OCI-LY1 (cell line): ENCODE results near the gene NLRC3.

Experiments used
- EZH2 ChIP-seq: fragments of 200-600 bp; sonication (generic), shearing (Covaris generic); IDR thresholded peaks from 2 replicates; pipeline ENCODE4 v1.8.0; 2017; ENCODE audit warnings: borderline replicate concordance, mixed run types, mild to moderate bottlenecking, antibody characterized with exemption, low read length, moderate library complexity, mixed read lengths
- TF ChIP-seq, protein P1 (sequence below): fragments of 200-600 bp; sonication (generic), shearing (Covaris generic); IDR thresholded peaks from 2 replicates; pipeline ENCODE4 v1.5.1; 2017; ENCODE audit warnings: mild to moderate bottlenecking, antibody characterized with exemption, low read length, moderate library complexity, mixed read lengths

DNA sequence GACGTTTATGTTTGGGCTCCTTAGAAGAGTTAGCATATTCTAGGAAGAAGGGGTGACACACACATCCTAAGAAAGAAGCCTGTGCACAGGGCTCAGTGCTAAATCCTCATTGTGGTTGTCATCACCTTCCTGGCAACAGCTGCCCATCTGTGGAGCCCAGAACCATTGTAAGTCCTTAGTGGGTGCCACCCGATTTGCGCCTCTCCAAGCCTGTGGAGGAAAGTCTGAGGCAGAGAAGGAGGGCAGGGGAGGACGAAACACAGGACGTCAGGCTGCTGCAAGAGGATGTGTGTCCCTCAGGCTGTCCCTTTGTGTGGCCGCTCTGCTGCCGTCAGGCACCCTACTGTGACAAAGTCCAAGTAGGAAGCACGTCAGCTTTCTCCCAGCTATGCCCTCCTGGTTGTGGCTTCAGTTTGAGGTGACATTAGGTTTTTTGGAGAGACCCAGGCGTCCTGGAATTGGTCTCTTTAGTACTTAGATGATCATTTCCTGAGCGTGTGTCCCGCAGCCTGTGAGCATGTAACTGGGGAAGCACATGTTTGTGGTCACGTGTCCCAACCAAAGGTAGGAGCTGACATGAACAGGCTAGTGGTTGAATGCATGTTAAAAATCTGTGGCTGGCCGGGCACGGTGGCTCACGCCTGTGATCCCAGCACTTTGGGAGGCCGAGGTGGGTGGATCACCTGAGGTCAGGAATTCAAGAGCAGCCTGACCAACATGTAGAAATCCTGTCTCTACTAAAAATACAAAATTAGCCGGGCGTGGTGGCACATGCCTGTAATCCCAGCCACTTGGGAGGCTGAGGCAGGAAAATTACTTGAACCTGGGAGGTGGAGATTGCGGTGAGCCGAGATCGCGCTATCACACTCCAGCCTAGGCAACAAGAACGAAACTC, 65.7 kb downstream of the NLRC3 start:
- TF ChIP-seq, protein P1, sequence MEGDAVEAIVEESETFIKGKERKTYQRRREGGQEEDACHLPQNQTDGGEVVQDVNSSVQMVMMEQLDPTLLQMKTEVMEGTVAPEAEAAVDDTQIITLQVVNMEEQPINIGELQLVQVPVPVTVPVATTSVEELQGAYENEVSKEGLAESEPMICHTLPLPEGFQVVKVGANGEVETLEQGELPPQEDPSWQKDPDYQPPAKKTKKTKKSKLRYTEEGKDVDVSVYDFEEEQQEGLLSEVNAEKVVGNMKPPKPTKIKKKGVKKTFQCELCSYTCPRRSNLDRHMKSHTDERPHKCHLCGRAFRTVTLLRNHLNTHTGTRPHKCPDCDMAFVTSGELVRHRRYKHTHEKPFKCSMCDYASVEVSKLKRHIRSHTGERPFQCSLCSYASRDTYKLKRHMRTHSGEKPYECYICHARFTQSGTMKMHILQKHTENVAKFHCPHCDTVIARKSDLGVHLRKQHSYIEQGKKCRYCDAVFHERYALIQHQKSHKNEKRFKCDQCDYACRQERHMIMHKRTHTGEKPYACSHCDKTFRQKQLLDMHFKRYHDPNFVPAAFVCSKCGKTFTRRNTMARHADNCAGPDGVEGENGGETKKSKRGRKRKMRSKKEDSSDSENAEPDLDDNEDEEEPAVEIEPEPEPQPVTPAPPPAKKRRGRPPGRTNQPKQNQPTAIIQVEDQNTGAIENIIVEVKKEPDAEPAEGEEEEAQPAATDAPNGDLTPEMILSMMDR: no peak
- TF ChIP-seq EZH2: no peak
